ENCODE data around the gene ZBTB12. TPM values are rescaled to one million over a fixed set of nuclear protein-coding genes. Genes with fewer than 3 reads are reported as not detected.
"Not testable (repeated sequence)": the region's sequence is repeated elsewhere in the genome, so short reads cannot be mapped to it uniquely, and the experiment has no call there.

Gene ZBTB12
- polyA plus RNA-seq, 3 donors, result 27.7 to 35.2 (median 29.6) TPM

DNA sequence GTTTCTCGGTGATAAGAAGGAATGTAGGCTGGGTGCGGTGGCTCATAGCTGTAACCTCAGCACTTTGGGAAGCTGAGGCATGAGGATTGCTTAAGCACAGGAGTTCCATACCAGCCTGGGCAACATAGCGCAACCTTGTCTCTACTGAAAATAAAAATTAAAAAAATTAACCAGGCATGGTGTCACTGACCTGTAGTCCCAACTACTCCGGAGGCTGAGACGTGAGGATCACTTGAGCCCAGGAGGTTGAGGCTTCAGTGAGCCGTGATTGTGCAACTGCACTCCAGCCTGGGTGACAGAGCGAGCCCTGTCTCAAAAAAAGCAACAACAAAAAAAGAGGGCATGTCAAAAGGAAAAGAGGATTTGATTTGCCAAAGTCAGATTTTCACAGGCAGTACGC lies 43.2 kb downstream of the ZBTB12 start:
- DNase-seq, result no peak

DNA sequence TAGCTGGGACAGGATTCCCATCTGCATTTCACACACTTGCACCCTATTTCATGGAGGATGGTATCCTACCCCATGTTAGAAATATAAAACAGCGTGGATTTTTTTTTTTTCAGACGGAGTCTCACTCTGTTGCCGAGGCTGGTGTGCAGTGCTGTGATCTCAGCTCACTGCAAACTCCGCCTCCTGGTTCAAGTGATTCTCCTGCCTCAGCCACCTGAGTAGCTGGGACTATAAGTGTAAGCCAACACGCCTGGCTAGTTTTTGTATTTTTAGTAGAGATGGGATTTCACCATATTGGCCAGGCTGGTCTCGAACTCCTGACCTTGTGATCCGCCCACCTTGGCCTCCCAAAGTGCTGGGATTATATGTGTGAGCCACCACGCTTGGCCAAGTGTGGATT lies 44.1 kb downstream of the ZBTB12 start:
- not testable (repeated sequence) for DNase-seq

- not testable (repeated sequence) for DNase-seq
These were observed 49.7 kb downstream of the ZBTB12 start for GRCh38 chr6:31851980-31852718.

- DNase-seq, result no peak
These were observed 50.4 kb downstream of the ZBTB12 start for GRCh38 chr6:31851485-31851832.

GRCh38 chr6:31850765-31851484 lies 51.0 kb downstream of the ZBTB12 start:
- DNase-seq, result no peak

Other genes starting within 250 kb of the ZBTB12 start
- 100 to 1,000 TPM; 245 to 281 (median 259) TPM for gene BAG6, start 249.4 kb downstream of the ZBTB12 start, polyA plus RNA-seq (ENCODE audit: insufficient read length in 3 of 3)
- 100 to 1,000 TPM; 109 to 116 (median 110) TPM for gene APOM, start 246.2 kb downstream of the ZBTB12 start, polyA plus RNA-seq (ENCODE audit: insufficient read length in 3 of 3)
- 10 to 100 TPM; 19.6 to 24.4 (median 20.5) TPM for gene C6orf47, start 241.3 kb downstream of the ZBTB12 start, polyA plus RNA-seq (ENCODE audit: insufficient read length in 3 of 3)
- gene GPANK1, start 237.1 kb downstream of the ZBTB12 start, polyA plus RNA-seq (ENCODE audit: insufficient read length in 3 of 3), result 10 to 100 TPM; 26.2 to 33.9 (median 33.8) TPM
- 100 to 1,000 TPM; 227 to 252 (median 236) TPM for gene CSNK2B, start 236.0 kb downstream of the ZBTB12 start, polyA plus RNA-seq (ENCODE audit: insufficient read length in 3 of 3)
- gene LY6G5B, start 232.1 kb downstream of the ZBTB12 start, polyA plus RNA-seq (ENCODE audit: insufficient read length in 3 of 3), result 10 to 100 TPM; 19.0 to 38.1 (median 35.1) TPM
- 1 to 10 TPM; 2.6 to 4.3 (median 3.6) TPM for gene LY6G5C, start 221.0 kb downstream of the ZBTB12 start, polyA plus RNA-seq (ENCODE audit: insufficient read length in 3 of 3)
- 10 to 100 TPM; 63.2 to 68.7 (median 63.5) TPM for gene ABHD16A, start 198.8 kb downstream of the ZBTB12 start, polyA plus RNA-seq (ENCODE audit: insufficient read length in 3 of 3)
- gene LY6G6F, start 195.2 kb downstream of the ZBTB12 start, polyA plus RNA-seq (ENCODE audit: insufficient read length in 3 of 3), result 1 to 10 TPM in 2 of 3 donors, under 1 TPM in 1; 0.43 to 1.0 (median 1.0) TPM
- not detected for gene LY6G6D, start 186.7 kb downstream of the ZBTB12 start, polyA plus RNA-seq (ENCODE audit: insufficient read length in 3 of 3)
- gene LY6G6C, start 180.3 kb downstream of the ZBTB12 start, polyA plus RNA-seq (ENCODE audit: insufficient read length in 3 of 3), result under 1 TPM; 0.28 to 0.89 (median 0.69) TPM
- gene MPIG6B, start 178.7 kb downstream of the ZBTB12 start, polyA plus RNA-seq (ENCODE audit: insufficient read length in 3 of 3), result 1 to 10 TPM; 1.5 to 1.9 (median 1.7) TPM
- gene DDAH2, start 172.8 kb downstream of the ZBTB12 start, polyA plus RNA-seq (ENCODE audit: insufficient read length in 3 of 3), result 100 to 1,000 TPM; 189 to 234 (median 211) TPM
- gene CLIC1, start 165.6 kb downstream of the ZBTB12 start, polyA plus RNA-seq (ENCODE audit: insufficient read length in 3 of 3), result 100 to 1,000 TPM; 280 to 320 (median 296) TPM
- gene MSH5, start 162.1 kb downstream of the ZBTB12 start, polyA plus RNA-seq (ENCODE audit: insufficient read length in 3 of 3), result 10 to 100 TPM; 18.1 to 54.6 (median 52.1) TPM
- gene SAPCD1, start 139.4 kb downstream of the ZBTB12 start, polyA plus RNA-seq (ENCODE audit: insufficient read length in 3 of 3), result 10 to 100 TPM in 2 of 3 donors, 1 to 10 TPM in 1; 5.6 to 13.8 (median 10.7) TPM
- 10 to 100 TPM in 2 of 3 donors, 1 to 10 TPM in 1; 8.8 to 14.0 (median 13.1) TPM for gene VWA7, start 124.8 kb downstream of the ZBTB12 start, polyA plus RNA-seq (ENCODE audit: insufficient read length in 3 of 3)
- gene VARS1, start 106.3 kb downstream of the ZBTB12 start, polyA plus RNA-seq (ENCODE audit: insufficient read length in 3 of 3), result 10 to 100 TPM; 60.0 to 71.2 (median 65.2) TPM
- gene LSM2, start 95.1 kb downstream of the ZBTB12 start, polyA plus RNA-seq (ENCODE audit: insufficient read length in 3 of 3), result 10 to 100 TPM; 79.4 to 84.0 (median 81.1) TPM
- 1 to 10 TPM; 3.7 to 4.6 (median 3.8) TPM for gene HSPA1L, start 86.8 kb downstream of the ZBTB12 start, polyA plus RNA-seq (ENCODE audit: insufficient read length in 3 of 3)
- 100 to 1,000 TPM; 104 to 122 (median 112) TPM for gene HSPA1A, start 86.5 kb downstream of the ZBTB12 start, polyA plus RNA-seq (ENCODE audit: insufficient read length in 3 of 3)
- 100 to 1,000 TPM; 125 to 178 (median 158) TPM for gene HSPA1B, start 74.3 kb downstream of the ZBTB12 start, polyA plus RNA-seq (ENCODE audit: insufficient read length in 3 of 3)
- 10 to 100 TPM; 78.1 to 85.5 (median 82.5) TPM for gene NEU1, start 39.3 kb downstream of the ZBTB12 start, polyA plus RNA-seq (ENCODE audit: insufficient read length in 3 of 3)
- gene SLC44A4, start 23.1 kb downstream of the ZBTB12 start, polyA plus RNA-seq (ENCODE audit: insufficient read length in 3 of 3), result 10 to 100 TPM; 35.1 to 68.8 (median 66.9) TPM
- 100 to 1,000 TPM in 1 of 3 donors, 10 to 100 TPM in 2; 92.0 to 100 (median 98.1) TPM for gene EHMT2, start 4.4 kb downstream of the ZBTB12 start, polyA plus RNA-seq (ENCODE audit: insufficient read length in 3 of 3)
- gene C2, start 25.6 kb upstream of the ZBTB12 start, polyA plus RNA-seq (ENCODE audit: insufficient read length in 3 of 3), result 1 to 10 TPM; 3.3 to 4.8 (median 4.5) TPM
- 1 to 10 TPM; 4.3 to 8.4 (median 6.5) TPM for gene CFB, start 44.0 kb upstream of the ZBTB12 start, polyA plus RNA-seq (ENCODE audit: insufficient read length in 3 of 3)
- gene NELFE, start 56.9 kb upstream of the ZBTB12 start, polyA plus RNA-seq (ENCODE audit: insufficient read length in 3 of 3), result 100 to 1,000 TPM in 1 of 3 donors, 10 to 100 TPM in 2; 95.7 to 107 (median 95.8) TPM
- gene SKIC2, start 57.1 kb upstream of the ZBTB12 start, polyA plus RNA-seq (ENCODE audit: insufficient read length in 3 of 3), result 10 to 100 TPM; 49.2 to 54.8 (median 50.5) TPM
- gene DXO, start 70.1 kb upstream of the ZBTB12 start, polyA plus RNA-seq (ENCODE audit: insufficient read length in 3 of 3), result 10 to 100 TPM; 33.8 to 37.2 (median 35.1) TPM
- 10 to 100 TPM; 13.7 to 26.8 (median 16.1) TPM for gene C4A, start 80.0 kb upstream of the ZBTB12 start, polyA plus RNA-seq (ENCODE audit: insufficient read length in 3 of 3)
- 10 to 100 TPM; 21.3 to 27.5 (median 22.2) TPM for gene C4B, start 112.7 kb upstream of the ZBTB12 start, polyA plus RNA-seq (ENCODE audit: insufficient read length in 3 of 3)
- 1 to 10 TPM in 2 of 3 donors, under 1 TPM in 1; 0.43 to 2.4 (median 1.8) TPM for gene CYP21A2, start 136.3 kb upstream of the ZBTB12 start, polyA plus RNA-seq (ENCODE audit: insufficient read length in 3 of 3)
- gene TNXB, start 207.3 kb upstream of the ZBTB12 start, polyA plus RNA-seq (ENCODE audit: insufficient read length in 3 of 3), result 1 to 10 TPM; 4.3 to 5.6 (median 4.3) TPM
- gene ATF6B, start 226.2 kb upstream of the ZBTB12 start, polyA plus RNA-seq (ENCODE audit: insufficient read length in 3 of 3), result 100 to 1,000 TPM in 1 of 3 donors, 10 to 100 TPM in 2; 89.8 to 114 (median 96.6) TPM
- gene FKBPL, start 228.2 kb upstream of the ZBTB12 start, polyA plus RNA-seq (ENCODE audit: insufficient read length in 3 of 3), result 1 to 10 TPM; 7.9 to 9.4 (median 9.2) TPM
- gene PRRT1, start 249.9 kb upstream of the ZBTB12 start, polyA plus RNA-seq (ENCODE audit: insufficient read length in 3 of 3), result 1 to 10 TPM; 2.2 to 3.9 (median 2.8) TPM